CD4-positive, alpha-beta T cell treated with Interleukin-4 for 1 hour (primary cell): ENCODE data around the gene CEP72.
"Not testable (repeated sequence)": the region's sequence is repeated elsewhere in the genome, so short reads cannot be mapped to it uniquely, and the experiment has no call there.

Experiments used
- DNase-seq, 2 donors: peaks; one replicate each; pipeline ENCODE4 v3.0.0-alpha.2; 2020 to 2022

The CEP72 gene

DNA sequence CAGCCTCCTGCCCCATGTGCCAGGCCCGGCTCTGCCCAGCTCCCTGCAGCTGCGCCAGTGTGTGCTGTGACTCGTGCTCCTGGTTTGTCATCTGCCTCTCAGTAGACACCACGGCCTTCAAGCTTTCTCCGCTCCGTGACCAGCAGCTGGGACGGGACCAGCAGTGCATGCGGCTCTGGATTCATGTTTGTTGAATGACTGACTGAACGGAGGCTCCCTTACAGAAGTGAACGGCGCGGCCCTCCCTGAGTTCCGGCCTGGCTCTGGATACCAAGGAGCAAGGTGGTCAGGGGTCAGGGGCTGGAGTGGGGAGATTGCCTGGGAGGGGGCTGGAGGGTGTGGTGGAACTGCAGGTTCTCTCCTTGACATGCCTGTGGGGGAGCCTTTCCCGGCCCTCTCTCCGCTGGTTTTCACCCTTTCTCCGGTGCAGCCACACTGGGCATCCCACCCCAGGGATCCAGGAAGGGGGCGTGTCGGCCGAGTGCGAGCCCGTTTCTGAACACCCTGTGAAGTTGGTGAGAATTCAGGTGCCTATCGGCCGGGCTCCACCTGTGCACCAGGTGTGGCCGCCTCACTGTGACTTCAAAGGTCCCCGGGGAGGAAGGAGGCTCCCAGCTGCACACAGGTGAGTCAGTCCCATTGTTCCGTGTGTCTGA lies 11.1 kb upstream of the CEP72 start:
- DNase-seq: no peak

DNA sequence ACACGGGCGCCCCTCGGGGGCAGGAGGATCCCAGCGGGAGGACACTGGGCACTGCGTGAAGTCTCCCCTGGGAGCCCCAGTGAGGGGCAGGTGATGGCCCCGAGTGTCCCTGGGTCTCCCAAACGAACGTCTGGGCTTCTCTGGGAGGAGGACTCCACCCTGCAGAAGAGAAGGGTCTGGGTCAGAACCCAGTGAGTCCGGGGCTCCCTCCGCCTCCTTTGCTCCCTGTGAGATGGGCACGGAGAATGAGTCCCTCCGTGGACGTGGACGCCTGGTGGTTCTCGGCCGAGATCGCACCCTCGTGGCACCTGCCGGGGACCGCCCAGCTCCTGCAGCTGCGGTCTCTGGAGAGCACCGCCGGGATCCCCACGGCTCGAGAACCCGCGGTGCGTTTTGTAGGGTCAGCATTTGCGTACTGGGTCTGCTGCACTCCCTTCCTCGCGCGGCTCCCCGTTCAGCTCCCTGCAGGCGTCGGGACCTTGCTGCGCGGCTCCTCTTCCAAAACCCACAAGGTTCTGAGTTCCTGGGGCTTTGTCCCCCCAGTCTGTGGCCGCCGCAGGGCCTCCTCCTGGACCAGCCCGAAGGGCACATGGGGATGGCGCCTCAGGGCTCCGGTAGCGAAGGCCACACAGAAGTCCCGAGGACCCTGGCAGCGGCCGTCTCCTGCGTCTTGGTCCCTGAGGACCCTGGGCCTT lies 10.2 kb upstream of the CEP72 start:
- DNase-seq: peak in 1 of 2 donors; percentile 7

- no peak for DNase-seq
Observed at GRCh38 chr5:602466-603035, 9.6 kb upstream of the CEP72 start.

DNA sequence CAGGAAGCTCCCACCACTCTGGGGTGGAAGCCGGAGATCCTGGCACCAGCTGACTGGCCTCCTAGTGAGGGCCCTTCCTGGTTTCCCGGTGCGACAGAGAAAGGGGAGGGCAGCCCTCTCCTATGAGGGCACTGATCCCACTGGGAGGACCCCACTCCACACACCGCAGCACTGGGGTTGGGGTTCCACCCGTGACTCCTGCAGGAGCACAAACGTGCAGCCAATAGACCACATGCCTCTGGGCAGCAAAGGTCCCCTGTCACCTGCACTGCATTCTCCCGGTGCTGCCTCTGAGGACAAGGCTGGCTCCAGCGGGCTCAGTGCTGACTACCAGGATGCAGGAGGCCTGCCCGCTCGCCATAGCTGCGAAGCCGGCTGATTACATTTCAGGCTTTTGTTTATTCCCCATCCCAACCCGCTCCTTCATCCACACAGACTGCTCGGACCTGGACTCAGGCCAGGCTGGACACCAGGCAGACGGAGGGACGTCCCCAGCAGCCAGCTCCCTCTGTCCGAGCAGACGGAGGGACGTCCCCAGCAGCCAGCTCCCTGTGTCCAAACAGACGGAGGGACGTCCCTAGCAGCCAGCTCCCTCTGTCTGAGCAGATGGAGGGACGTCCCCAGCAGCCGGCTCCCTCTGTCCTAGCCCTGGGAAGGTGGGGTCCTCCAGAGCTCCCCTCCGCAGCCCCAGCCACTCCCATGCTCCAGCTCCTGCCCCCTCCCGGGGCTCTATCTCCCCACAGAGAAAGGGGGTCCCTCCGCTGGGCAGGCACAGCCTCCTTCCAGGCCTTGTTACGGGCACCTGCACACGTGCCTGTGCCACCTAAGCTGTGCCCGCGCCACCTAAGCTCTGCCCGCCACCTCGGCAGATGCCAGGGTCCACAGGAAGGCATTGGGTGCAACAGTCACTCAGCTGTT lies 8.8 kb upstream of the CEP72 start:
- no peak for DNase-seq

DNA sequence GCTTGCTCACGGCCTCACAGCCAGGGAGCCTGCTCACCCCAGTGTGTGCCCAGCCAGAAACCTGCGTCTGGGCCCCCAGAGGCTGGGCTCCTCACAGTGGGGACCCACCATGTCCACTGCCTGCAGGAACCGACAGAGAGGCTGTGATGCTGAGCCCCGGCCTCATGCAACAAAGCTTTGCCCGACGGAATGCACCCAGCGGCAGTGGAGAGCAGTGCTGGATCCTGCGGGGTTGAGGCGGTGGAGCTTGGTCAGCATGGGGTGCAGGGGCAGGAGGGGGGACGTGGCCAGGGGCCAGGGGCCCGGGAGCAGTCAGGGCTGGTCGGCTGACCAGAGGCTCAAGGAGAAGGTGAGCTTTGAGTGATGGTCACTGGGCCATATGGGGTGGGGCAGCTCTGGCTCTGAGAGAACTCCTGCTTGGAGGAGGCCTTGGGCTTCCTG lies 7.7 kb upstream of the CEP72 start:
- DNase-seq: no peak

- DNase-seq: not testable (repeated sequence)
Observed at GRCh38 chr5:605090-605489, 7.0 kb upstream of the CEP72 start.

DNA sequence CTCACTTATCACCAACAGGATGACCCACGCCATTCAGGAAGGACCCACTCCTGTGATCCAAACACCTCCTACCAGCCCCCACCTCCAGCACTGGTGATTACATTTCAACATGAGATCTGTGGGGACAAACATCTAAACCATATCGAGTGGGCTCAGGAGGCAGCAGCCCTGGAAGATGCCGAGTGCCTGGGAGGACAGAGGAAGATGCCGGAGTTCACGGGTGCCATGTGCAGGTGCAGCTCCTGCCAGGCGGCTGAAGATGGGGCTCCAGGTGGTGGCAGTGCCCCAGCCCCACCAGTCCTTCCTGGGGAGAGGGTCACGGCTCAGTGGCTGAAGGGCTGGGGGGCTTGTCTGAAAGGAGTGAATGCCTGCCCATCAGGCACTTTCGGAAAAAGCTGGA lies 6.1 kb upstream of the CEP72 start:
- DNase-seq: no peak

DNA sequence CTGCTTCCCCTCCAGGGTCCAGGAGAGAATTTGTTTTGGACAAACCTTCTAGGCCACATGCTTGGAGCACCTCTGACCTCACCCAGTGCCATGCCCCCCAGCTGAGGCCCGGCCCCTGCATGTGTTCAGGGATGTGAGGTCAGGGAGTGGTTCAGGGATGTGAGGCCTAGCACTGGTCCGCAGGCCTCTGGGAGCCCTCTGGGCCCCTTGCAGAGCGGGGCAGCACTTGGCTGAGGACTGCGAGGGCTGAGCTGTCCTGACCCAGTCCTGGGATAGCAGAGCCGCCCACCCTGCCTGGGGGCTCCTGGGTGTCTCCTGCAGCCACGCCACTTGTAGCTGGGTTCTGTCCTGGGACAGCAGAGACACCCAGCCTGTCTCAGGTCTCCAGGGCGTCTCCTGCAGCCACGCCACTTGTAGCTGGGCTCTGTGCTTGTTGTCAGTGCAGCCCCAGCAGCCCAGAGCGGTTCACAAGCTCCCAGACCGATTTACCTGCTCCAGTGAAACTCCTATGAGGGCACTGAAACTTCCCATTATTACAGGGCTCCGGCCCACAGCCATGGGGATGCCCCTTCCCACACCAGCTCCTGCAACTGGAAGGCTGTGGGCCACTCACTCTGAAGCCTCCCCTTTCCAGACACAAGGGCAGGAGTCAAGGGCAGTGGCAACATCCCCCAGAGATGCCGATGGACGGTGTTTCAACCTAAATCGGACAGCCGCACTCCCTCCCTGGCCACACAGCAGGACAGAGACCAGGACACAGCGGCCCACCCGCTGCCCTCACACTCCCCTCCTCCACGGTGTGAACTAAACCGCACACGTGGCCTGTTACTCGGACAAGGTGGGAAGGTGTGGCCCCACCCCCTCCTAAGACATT lies 5.4 kb upstream of the CEP72 start:
- no peak for DNase-seq

DNA sequence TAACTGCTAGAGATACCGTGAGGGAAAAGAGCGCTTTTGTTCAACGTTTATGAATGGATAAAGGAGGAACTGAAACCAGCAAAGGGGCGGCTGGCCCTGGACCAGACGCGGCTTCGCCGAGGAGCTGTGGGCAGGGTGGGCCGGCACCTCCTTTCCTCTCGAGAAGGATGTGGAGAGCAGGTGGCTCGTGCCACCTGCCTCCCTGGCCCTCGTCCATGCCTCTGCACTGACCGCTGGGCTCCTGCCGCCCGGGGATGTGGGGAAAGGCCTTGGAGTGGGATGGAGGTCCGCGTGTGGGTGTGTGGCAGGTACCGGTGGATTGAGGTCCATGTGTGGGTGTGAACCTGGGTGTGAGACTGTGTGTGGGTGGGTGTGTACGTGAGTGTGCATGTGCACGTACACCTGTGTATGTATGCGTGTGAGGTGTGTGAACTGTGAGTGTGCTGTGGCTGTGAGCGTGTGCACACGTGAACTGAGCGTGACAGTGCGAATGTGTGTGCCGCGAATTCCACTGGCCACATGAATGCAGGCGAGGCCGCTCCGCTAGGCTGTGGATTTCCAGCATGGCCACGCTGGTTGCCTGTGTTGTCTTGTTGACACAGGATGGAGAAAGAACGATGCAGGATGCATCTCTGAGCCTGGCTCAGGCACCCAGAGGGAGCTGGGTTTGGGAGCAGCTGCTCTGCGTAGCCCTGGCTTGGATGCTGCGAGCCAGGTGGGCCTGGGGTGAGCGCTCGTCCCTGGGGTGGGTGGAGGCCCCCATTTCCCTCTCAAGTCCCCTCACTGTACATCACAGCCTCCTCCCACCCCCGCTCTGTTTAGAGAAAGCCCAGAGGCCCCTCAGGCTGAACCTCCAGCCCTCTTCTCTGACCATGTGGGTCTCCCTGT lies 4.4 kb upstream of the CEP72 start:
- DNase-seq: peak in 1 of 2 donors; percentile 44

GRCh38 chr5:608429-609370 lies 3.4 kb upstream of the CEP72 start:
- no peak for DNase-seq

DNA sequence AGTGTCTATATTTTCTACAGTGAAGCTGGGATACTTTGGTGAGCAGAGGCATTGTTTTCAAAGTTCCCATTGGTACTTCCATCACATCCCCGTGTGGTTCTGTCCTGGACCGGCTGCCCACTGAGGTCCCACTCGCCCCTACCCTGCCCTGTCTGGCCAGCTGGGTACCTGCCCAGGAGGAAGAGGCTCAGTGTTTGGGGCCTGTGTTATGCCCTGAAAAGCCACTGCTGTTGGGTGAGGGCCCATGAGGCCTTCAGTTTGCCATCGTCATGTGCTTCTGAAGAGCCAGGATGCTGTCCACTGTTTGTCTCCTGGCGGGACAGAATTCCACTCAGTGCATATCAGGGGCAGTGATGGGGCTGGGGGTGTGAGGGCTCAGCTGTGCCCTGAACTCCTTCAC lies 2.6 kb upstream of the CEP72 start:
- no peak for DNase-seq

DNA sequence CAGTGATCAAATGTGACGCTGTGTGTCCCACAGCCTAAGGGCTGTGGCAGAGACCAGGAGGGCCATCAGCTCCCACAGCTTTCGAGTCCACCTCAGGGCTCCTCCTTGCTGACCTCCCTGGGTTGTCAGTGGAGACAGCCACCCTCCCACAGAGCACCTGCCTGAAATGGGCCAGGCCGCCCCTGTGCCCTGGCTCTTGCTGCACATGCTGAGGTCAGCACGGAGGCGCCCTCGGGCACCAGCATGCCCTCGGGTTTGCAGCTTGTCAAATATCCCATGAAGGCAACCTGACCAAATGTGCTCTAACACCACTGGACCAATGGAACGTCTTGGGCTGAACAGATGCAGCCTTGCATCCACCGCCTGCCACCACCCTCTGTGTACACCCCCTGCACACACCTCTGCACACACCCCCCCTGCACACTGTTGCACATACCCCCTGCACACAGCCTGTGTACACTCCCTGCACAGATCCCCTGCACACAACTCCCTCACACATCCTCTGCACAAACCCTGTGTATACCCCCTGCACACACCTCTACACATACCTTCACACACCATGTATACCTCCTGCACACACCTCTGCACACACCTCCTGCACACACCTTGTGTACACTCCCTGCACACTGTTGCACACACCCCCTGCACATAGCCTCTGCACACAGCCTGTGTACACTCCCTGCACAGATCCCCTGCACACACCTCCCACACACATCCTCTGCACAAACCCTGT lies 2.0 kb upstream of the CEP72 start:
- DNase-seq: no peak

GRCh38 chr5:610744-611730 lies 1.1 kb upstream of the CEP72 start:
- no peak for DNase-seq

DNA sequence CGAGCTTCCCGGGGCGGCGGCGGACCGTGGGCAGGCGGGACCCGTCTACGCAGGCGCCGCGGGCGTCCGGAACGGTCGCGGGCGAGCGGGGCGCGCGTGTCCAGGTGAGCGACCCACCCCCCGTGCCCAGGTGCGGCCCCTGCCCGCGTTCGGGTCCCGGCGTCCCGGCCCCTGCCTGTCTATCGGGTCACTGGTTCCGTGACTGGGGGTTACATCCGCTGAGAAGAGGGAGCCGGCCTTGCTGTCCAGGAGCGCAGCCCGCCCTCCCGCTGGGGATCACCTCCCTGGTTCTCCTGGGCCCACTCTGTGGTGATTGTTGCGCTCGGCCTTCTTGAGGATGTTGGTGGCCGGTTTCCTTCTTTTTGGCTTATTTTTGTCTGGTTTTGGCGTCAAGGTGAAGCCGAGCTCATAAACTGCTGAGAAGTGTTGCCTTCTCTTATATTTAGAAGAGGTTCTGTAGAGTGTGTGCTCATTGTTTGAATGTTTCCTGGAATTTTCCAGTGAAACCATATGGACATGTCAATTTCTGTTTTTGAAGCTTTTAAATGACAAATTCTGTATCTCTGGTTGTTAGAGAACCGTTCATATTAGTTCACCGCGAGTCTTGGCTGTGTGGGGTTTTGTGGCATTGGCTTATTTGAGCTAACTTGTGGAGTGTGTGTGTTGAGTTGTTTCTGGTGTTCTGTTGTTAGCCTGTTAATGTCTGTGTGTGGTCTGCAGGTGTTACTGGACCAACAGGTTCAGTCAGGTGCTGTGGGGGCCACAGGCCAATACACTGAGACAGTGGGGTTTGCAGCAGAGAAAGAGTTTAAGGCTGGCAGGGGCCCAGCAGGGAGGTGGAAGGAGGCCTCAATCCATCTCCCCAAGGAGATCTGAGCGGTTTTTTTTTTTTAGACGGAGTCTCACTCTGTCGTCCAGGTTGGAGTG lies 621 bp downstream of the CEP72 start:
- DNase-seq: no peak

DNA sequence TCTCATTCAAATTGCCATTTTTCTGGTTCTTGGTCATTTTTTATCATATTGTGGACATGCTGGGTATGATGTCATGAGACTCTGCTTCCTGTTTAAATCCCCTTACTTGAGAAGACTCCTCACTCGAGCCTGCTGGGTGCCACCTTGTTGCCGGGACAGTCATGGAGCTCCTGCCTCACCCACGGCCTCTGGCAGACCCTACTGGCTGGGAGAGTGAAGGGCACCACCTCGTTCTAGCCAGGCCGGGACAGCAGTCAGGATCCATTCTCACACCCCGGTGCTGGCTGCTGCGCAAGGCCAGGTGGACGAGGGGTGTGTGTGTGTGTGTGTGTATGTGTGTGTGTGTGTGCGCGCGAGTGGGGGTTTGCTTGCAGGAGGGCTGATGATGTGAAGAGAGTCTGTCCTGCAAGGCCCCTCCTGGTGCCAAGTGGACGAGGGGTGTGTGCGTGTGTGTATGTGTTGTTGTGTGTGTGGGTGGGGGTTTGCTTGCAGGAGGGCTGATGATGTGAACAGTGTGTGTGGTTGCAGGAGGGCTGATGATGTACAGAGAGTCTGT lies 4.4 kb downstream of the CEP72 start:
- DNase-seq: no peak

GRCh38 chr5:617896-618295 lies 5.8 kb downstream of the CEP72 start:
- DNase-seq: no peak

GRCh38 chr5:618450-618849 lies 6.3 kb downstream of the CEP72 start:
- no peak for DNase-seq
